Breast epithelium (tissue), 4 donors: Measurements from ENCODE around the gene BHMT. TPM values are rescaled to one million over a fixed set of nuclear protein-coding genes. Genes with fewer than 3 reads are reported as not detected.

Experiments used
- DNase-seq, 2 donors: peaks; one replicate each; pipeline ENCODE4 v3.0.0-alpha.2; 2019; ENCODE audit warnings: low spot score in 2 of 2
- H3K27ac ChIP-seq, 2 donors: fragments of 200-600 bp; sonication (generic) in 1 of 2; one replicate each; pipeline ENCODE4 v1.5.1; 2016 to 2019; ENCODE audit warnings: mild to moderate bottlenecking in 1 of 2
- H3K27me3 ChIP-seq, 2 donors: fragments of 200-600 bp; sonication (generic) in 1 of 2; one replicate each; pipeline versions ENCODE4 v1.5.1 to v1.6.0; 2017 to 2019; ENCODE audit warnings: control low read depth in 1 of 2, mild to moderate bottlenecking in 1 of 2
- H3K36me3 ChIP-seq: fragments of 200-600 bp; one replicate; pipeline ENCODE4 v1.5.1; 2019
- H3K4me1 ChIP-seq, 2 donors: fragments of 200-600 bp; sonication (generic); one replicate each; pipeline ENCODE4 v1.5.1; 2016 to 2019; ENCODE audit warnings: control low read depth in 1 of 2
- H3K4me3 ChIP-seq, 3 donors: fragments of 200-600 bp; sonication (generic); 1 replicate in 2 of 3; 2 replicates in 1 of 3; pipeline ENCODE4 v1.5.1; 2016 to 2019; ENCODE audit warnings: mild to moderate bottlenecking in 3 of 3, moderate library complexity in 2 of 3
- H3K9me3 ChIP-seq, 2 donors: fragments of 200-600 bp; sonication (generic) in 1 of 2; one replicate each; pipeline ENCODE4 v1.5.1; 2016 to 2019; ENCODE audit warnings: control low read depth in 1 of 2
- POLR2A ChIP-seq: fragments of 450-650 bp; IDR thresholded peaks from one replicate; pipeline ENCODE4 v1.6.1; 2016; ENCODE audit warnings: antibody characterized with exemption, mild to moderate bottlenecking, moderate library complexity
- POLR2AphosphoS5 ChIP-seq, 3 donors: sonication (generic); formaldehyde crosslinking; IDR thresholded peaks; one replicate each; pipeline ENCODE4 v1.6.1; 2017; ENCODE audit warnings: antibody characterized with exemption in 3 of 3
- intact Hi-C: fragments of 100-400 bp; cut with DNase I; formaldehyde crosslinking; loops from one replicate; pipeline ENCODE4 v1.15.1; 2023; ENCODE audit warnings: low total_unique reads
- total RNA-seq, 3 donors: library from RNA; depleted of rRNA; stranded (reverse); fragments of >200 nt; gene quantifications; one replicate each; pipeline ENCODE4 v1.1.0, GENCODE V29; 2016
- TF ChIP-seq, protein P1 (sequence below), 3 donors: fragments of 450-650 bp; IDR thresholded peaks; one replicate each; pipeline ENCODE4 v1.5.1; 2016 to 2017; ENCODE audit warnings: antibody characterized with exemption in 3 of 3, mild to moderate bottlenecking in 3 of 3, moderate library complexity in 3 of 3

BHMT gene
- total RNA-seq, 3 donors from 2014 or later, result 0.98 to 1.8 TPM; not detected in 1

DNA sequence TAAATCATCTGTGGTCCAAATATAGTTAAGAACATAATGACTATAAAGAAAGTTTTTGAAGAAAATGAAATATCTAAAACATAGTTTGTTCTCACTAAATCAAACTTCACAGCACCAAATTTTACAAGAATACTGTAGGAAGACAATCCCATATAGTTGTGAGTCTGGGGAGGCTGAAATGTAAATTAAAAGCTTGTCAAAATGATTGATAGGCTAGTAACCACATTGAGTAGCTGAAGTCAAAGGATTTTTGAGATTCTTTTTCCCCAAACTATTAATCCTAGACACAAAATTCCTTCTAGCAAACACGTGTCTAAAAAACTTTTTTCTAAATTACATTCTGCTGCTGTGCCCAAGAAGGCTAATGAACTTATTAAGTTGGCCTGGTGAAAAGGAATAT is 13.0 kb downstream of the BHMT start:
- Histone ChIP-seq H3K4me3 (no peak overlapping the region), H3K27ac (no peak overlapping the region), H3K27me3 (no peaks in the 10 kb centered on the region), H3K9me3 (no peaks in the 10 kb centered on the region), H3K4me1 (no peaks in the 10 kb centered on the region), H3K36me3 (no peaks in the 10 kb centered on the region)
- intact Hi-C loops, result no loop called here
- TF ChIP-seq, protein P1, sequence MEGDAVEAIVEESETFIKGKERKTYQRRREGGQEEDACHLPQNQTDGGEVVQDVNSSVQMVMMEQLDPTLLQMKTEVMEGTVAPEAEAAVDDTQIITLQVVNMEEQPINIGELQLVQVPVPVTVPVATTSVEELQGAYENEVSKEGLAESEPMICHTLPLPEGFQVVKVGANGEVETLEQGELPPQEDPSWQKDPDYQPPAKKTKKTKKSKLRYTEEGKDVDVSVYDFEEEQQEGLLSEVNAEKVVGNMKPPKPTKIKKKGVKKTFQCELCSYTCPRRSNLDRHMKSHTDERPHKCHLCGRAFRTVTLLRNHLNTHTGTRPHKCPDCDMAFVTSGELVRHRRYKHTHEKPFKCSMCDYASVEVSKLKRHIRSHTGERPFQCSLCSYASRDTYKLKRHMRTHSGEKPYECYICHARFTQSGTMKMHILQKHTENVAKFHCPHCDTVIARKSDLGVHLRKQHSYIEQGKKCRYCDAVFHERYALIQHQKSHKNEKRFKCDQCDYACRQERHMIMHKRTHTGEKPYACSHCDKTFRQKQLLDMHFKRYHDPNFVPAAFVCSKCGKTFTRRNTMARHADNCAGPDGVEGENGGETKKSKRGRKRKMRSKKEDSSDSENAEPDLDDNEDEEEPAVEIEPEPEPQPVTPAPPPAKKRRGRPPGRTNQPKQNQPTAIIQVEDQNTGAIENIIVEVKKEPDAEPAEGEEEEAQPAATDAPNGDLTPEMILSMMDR (IDR thresholded peaks at IDR 0.05), result no peak
- TF ChIP-seq POLR2AphosphoS5 (IDR thresholded peaks at IDR 0.05) (no peak), POLR2A (no peak)
- DNase-seq, result no peak

DNA sequence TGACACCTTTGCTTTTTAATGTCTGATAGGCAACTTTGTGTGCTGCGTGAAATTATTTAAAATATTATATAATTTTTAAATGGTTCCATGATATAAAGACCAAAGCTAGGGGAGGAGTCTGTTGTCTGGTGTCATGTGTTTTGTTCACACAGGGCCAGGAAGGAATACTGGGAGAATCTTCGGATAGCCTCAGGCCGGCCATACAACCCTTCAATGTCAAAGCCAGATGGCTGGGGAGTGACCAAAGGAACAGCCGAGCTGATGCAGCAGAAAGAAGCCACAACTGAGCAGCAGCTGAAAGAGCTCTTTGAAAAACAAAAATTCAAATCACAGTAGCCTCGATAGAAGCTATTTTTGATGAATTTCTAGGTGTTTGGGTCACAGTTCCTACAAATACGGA is 19.2 kb downstream of the BHMT start:
- Histone ChIP-seq H3K36me3 (no peaks in the 10 kb centered on the region), H3K4me3 (no peak overlapping the region), H3K27ac (no peak overlapping the region), H3K27me3 (no peaks in the 10 kb centered on the region), H3K4me1 (no peaks in the 10 kb centered on the region), H3K9me3 (no peaks in the 10 kb centered on the region)
- DNase-seq, result no peak
- intact Hi-C loops, result no loop called here
- TF ChIP-seq, protein P1 (IDR thresholded peaks at IDR 0.05), result no peak
- no peak for TF ChIP-seq POLR2AphosphoS5 (IDR thresholded peaks at IDR 0.05)
- no peak for TF ChIP-seq POLR2A

DNA sequence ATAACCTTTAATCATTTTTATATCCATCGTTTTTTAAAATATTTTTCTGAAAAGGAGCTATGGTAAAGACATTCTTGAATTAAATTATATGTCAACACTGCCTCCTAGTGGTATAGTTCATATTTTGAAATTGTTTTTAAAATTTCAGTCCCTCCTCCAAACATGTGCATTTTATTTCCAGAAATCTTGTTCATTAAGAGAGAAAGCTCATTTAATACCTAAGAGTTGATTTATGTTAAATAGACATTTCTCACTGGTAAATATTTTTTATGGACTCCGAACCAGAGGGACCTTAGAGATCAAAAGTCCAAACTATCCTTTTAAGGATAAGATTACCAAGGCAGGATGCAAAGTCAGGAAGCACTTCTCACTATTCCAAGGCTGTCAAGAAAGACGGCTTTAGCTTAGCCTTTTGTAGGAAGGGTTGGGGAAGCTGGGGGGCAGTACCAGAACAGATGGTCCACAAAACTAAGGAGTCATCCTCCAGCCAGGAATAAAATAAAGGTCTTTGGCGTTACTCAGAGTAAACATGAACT is 21.6 kb downstream of the BHMT start:
- intact Hi-C loops, result no loop called here
- H3K36me3 ChIP-seq, result no peaks in the 10 kb centered on the region
- no peak for TF ChIP-seq POLR2AphosphoS5 (IDR thresholded peaks at IDR 0.05)
- TF ChIP-seq, protein P1 (IDR thresholded peaks at IDR 0.05), result peak; percentile 46 to 65 (median 59)
- no peak for TF ChIP-seq POLR2A

DNA sequence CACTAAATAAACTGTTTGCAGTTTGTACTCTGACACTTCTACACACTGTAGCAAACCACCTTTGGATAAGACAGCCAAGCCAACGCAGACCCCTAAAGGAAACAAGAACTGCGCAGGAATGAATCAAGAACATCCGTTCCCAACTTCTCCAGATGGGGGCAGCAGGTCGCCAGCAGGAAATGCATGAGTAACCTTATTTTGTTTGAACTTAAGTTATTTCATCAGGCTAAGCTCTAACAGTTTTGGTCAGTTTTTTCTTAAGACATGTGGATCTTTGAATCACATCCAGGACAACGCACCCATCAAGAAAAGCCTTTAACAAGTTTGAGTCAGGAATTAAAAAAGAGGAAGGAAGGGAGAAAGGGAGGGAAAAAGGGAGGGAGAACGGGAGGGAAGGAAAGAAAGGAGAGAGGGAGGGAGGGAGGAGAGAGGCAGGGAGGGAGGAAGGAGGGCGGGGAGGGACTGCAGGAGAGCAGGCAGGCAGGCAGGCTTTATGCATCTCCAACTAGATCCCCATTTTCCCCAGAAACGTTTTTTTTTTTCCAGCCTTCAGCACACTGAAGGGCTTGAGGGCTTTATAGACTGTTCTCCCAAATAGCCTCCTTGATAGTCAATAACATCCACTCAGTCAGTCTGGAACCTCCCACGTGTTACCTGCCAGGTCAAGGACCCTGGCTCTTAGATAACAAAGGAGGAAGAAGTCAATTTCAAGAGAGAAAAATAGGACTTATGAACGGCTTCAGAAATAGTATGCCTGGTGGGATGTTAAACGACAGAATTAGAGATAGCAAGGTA is 22.2 kb downstream of the BHMT start:
- Histone ChIP-seq H3K9me3 (no peaks in the 10 kb centered on the region), H3K4me1 (no peaks in the 10 kb centered on the region), H3K36me3 (no peaks in the 10 kb centered on the region), H3K27me3 (no peaks in the 10 kb centered on the region), H3K4me3 (peak overlapping the region; percentile 8 to 37 (median 24)), H3K27ac (peak overlapping the region; percentile 29 to 62)
- DNase-seq, result peak; percentile 54 to 55
- intact Hi-C loops, result no loop called here
- peak in 1 of 3 donors; percentile 25 for TF ChIP-seq POLR2AphosphoS5 (IDR thresholded peaks at IDR 0.05)
- TF ChIP-seq, protein P1 (IDR thresholded peaks at IDR 0.05), result peak; percentile 68 to 70 (median 69)
- TF ChIP-seq POLR2A, result no peak

More for the DNA sequence above, 21.6 kb downstream of the BHMT start:
- DNase-seq, result no peak
- Histone ChIP-seq H3K4me1 (no peaks in the 10 kb centered on the region), H3K9me3 (no peaks in the 10 kb centered on the region), H3K4me3 (peak overlapping the region; percentile 8 to 37 (median 24)), H3K27me3 (no peaks in the 10 kb centered on the region), H3K27ac (peak overlapping the region; percentile 29 to 62)
